ENCODE results near the gene PDPN. TPM values are rescaled to one million over a fixed set of nuclear protein-coding genes. Genes with fewer than 3 reads are reported as not detected.

Gene PDPN
- total RNA-seq, 1 donor from 2014 or later: 2.2 TPM

GRCh38 chr1:13616234-13616633 lies 32.6 kb downstream of the PDPN start:
- H3K27ac ChIP-seq: no peak overlapping the region
- H3K9ac ChIP-seq: no peak overlapping the region
- Mint-ChIP-seq H3K9me3 (no peaks in the 10 kb centered on the region), H3K4me3 (no peak overlapping the region), H3K4me1 (peaks cover 3% of the 10 kb centered on the region), H3K27me3 (ENCODE audit: insufficient read depth, low read depth) (no peaks in the 10 kb centered on the region), H3K27ac (no peak overlapping the region), H3K36me3 (peaks cover 9% of the 10 kb centered on the region)
- H3K9me3 ChIP-seq (ENCODE audit: low read depth): no peaks in the 10 kb centered on the region
- TF ChIP-seq EZH2 (IDR thresholded peaks at IDR 0.05): no peak
- TF ChIP-seq CTCF (IDR thresholded peaks at IDR 0.05): no peak
- TF ChIP-seq EZH2phosphoT487 (IDR thresholded peaks at IDR 0.05): no peak
- H3K4me3 ChIP-seq: no peak overlapping the region
- no peaks in the 10 kb centered on the region for H3F3A ChIP-seq (ENCODE audit: low read depth)
- H3K27me3 ChIP-seq: no peaks in the 10 kb centered on the region
- no peaks in the 10 kb centered on the region for H3K79me2 ChIP-seq (ENCODE audit: low read depth)
- H4K20me1 ChIP-seq (ENCODE audit: low read depth): no peaks in the 10 kb centered on the region
- no peaks in the 10 kb centered on the region for H3K4me1 ChIP-seq
- no peaks in the 10 kb centered on the region for H3K36me3 ChIP-seq
- no peak overlapping the region for H2AFZ ChIP-seq (replicated peaks)
- DNase-seq (ENCODE audit: low spot score): no peak
- no peak overlapping the region for H3K4me2 ChIP-seq

- no peak for TF ChIP-seq EZH2 (IDR thresholded peaks at IDR 0.05)
- TF ChIP-seq CTCF (IDR thresholded peaks at IDR 0.05): no peak
- no peak for TF ChIP-seq EZH2phosphoT487 (IDR thresholded peaks at IDR 0.05)
- Histone ChIP-seq H3K27ac (no peak overlapping the region), H3K4me2 (no peak overlapping the region), H3K79me2 (ENCODE audit: low read depth) (no peaks in the 10 kb centered on the region), H3F3A (ENCODE audit: low read depth) (no peaks in the 10 kb centered on the region), H2AFZ (replicated peaks) (no peak overlapping the region), H3K9ac (no peak overlapping the region), H3K36me3 (no peaks in the 10 kb centered on the region), H3K9me3 (ENCODE audit: low read depth) (no peaks in the 10 kb centered on the region), H4K20me1 (ENCODE audit: low read depth) (no peaks in the 10 kb centered on the region), H3K27me3 (no peaks in the 10 kb centered on the region), H3K4me3 (no peak overlapping the region), H3K4me1 (no peaks in the 10 kb centered on the region)
- Mint-ChIP-seq H3K27me3 (ENCODE audit: insufficient read depth, low read depth) (no peaks in the 10 kb centered on the region), H3K36me3 (peaks cover 5% of the 10 kb centered on the region), H3K4me3 (no peak overlapping the region), H3K9me3 (no peaks in the 10 kb centered on the region), H3K27ac (no peak overlapping the region), H3K4me1 (peaks cover 3% of the 10 kb centered on the region)
- DNase-seq (ENCODE audit: low spot score): no peak
Measured at GRCh38 chr1:13617108-13617507, 33.5 kb downstream of the PDPN start.

GRCh38 chr1:13617773-13618172 lies 34.1 kb downstream of the PDPN start:
- no peak overlapping the region for H3K27ac ChIP-seq
- H3F3A ChIP-seq (ENCODE audit: low read depth): no peaks in the 10 kb centered on the region
- no peak overlapping the region for H3K4me2 ChIP-seq
- H3K4me1 ChIP-seq: no peaks in the 10 kb centered on the region
- no peaks in the 10 kb centered on the region for H3K79me2 ChIP-seq (ENCODE audit: low read depth)
- no peak for TF ChIP-seq EZH2phosphoT487 (IDR thresholded peaks at IDR 0.05)
- H3K27me3 Mint-ChIP-seq (ENCODE audit: insufficient read depth, low read depth): peaks cover 3% of the 10 kb centered on the region
- H3K27me3 ChIP-seq: no peaks in the 10 kb centered on the region
- DNase-seq (ENCODE audit: low spot score): no peak
- peaks cover 3% of the 10 kb centered on the region for H3K4me1 Mint-ChIP-seq
- H3K9me3 ChIP-seq (ENCODE audit: low read depth): no peaks in the 10 kb centered on the region
- peaks cover 5% of the 10 kb centered on the region for H3K36me3 Mint-ChIP-seq
- H3K4me3 Mint-ChIP-seq: no peak overlapping the region
- H4K20me1 ChIP-seq (ENCODE audit: low read depth): no peaks in the 10 kb centered on the region
- H3K36me3 ChIP-seq: no peaks in the 10 kb centered on the region
- no peak overlapping the region for H3K9ac ChIP-seq
- no peak overlapping the region for H2AFZ ChIP-seq (replicated peaks)
- no peak overlapping the region for H3K27ac Mint-ChIP-seq
- no peak overlapping the region for H3K4me3 ChIP-seq
- no peaks in the 10 kb centered on the region for H3K9me3 Mint-ChIP-seq

GRCh38 chr1:13618483-13618882 lies 34.9 kb downstream of the PDPN start:
- Histone ChIP-seq H3F3A (ENCODE audit: low read depth) (no peaks in the 10 kb centered on the region), H3K4me3 (no peak overlapping the region), H3K9me3 (ENCODE audit: low read depth) (no peaks in the 10 kb centered on the region), H3K79me2 (ENCODE audit: low read depth) (no peaks in the 10 kb centered on the region), H3K9ac (no peak overlapping the region), H3K4me1 (no peaks in the 10 kb centered on the region), H2AFZ (replicated peaks) (no peak overlapping the region), H3K4me2 (no peak overlapping the region), H3K27me3 (no peaks in the 10 kb centered on the region), H3K36me3 (no peaks in the 10 kb centered on the region), H4K20me1 (ENCODE audit: low read depth) (no peaks in the 10 kb centered on the region), H3K27ac (no peak overlapping the region)
- peaks cover 3% of the 10 kb centered on the region for H3K27me3 Mint-ChIP-seq (ENCODE audit: insufficient read depth, low read depth)
- peaks cover 3% of the 10 kb centered on the region for H3K4me1 Mint-ChIP-seq
- peaks cover 5% of the 10 kb centered on the region for H3K36me3 Mint-ChIP-seq
- no peak overlapping the region for H3K4me3 Mint-ChIP-seq
- DNase-seq (ENCODE audit: low spot score): no peak
- H3K27ac Mint-ChIP-seq: no peak overlapping the region
- TF ChIP-seq EZH2 (IDR thresholded peaks at IDR 0.05) (no peak), EZH2phosphoT487 (IDR thresholded peaks at IDR 0.05) (no peak), CTCF (IDR thresholded peaks at IDR 0.05) (no peak)
- no peaks in the 10 kb centered on the region for H3K9me3 Mint-ChIP-seq
